Mammary epithelial cell (primary cell): Measurements from ENCODE around the gene UNC13D.

Source experiments
- EZH2 ChIP-seq: IDR thresholded peaks from 2 replicates; pipeline ENCODE4 v1.6.1; 2012; ENCODE audit warnings: low read length, inconsistent platforms, borderline replicate concordance
- TF ChIP-seq, protein P1 (sequence below), 2 donors: IDR thresholded peaks in 1 of 2; conservative IDR thresholded peaks in 1 of 2; 2 replicates each; pipeline ENCODE4 v1.5.1; 2011 to 2012; ENCODE audit warnings: inconsistent platforms in 2 of 2, low read length in 2 of 2, mild to moderate bottlenecking in 2 of 2, control low read depth in 1 of 2, low read depth in 1 of 2; ENCODE audit not compliant: insufficient read depth in 1 of 2; ENCODE audit errors: extremely low read depth in 1 of 2

DNA sequence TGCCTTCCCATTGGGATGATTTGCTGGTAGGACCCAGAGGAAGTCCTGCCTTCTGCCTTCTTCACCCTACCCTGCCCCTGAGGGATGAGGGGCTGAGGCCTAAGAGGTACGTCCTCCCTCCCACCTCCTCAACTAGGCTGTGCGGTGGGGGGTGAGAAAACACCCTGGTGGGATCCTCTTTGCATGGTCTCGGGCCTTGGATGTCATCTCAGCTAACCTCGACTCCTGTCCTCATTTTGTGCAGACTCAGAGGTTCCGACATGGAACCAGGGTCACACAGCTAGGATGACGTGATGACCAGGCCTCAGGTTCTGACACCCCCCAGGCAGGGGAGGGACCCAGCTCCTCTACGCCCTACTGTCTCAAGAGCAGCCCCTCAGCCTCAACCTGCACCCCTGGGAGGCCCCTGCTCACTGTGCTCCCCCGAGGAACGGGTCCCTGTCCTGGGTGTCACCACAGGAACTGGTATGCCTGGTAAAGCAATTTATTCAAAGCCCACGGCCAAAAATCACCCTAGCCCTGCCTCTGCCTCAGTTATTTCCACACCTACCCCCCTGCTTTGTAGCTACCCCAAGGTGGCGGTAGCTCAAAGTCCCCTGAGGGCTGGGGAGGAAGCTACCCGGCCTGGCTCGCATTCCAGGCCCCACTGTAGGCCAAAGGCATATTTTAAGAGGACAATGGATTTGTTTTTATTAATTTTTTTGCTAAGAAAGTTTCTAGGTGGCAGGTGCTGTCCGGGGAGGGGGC, 17.5 kb downstream of the UNC13D start:
- TF ChIP-seq EZH2 = no peak
- TF ChIP-seq, protein P1, sequence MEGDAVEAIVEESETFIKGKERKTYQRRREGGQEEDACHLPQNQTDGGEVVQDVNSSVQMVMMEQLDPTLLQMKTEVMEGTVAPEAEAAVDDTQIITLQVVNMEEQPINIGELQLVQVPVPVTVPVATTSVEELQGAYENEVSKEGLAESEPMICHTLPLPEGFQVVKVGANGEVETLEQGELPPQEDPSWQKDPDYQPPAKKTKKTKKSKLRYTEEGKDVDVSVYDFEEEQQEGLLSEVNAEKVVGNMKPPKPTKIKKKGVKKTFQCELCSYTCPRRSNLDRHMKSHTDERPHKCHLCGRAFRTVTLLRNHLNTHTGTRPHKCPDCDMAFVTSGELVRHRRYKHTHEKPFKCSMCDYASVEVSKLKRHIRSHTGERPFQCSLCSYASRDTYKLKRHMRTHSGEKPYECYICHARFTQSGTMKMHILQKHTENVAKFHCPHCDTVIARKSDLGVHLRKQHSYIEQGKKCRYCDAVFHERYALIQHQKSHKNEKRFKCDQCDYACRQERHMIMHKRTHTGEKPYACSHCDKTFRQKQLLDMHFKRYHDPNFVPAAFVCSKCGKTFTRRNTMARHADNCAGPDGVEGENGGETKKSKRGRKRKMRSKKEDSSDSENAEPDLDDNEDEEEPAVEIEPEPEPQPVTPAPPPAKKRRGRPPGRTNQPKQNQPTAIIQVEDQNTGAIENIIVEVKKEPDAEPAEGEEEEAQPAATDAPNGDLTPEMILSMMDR (conservative IDR thresholded peaks at IDR 0.05 in 1 of 2, IDR thresholded peaks at IDR 0.05 in 1 of 2; ENCODE audit: extremely low read depth in 1 of 2, insufficient read depth in 1 of 2, low read depth in 1 of 2, low read length in 2 of 2) = no peak
